Smooth muscle cell (in vitro differentiated cells): Measurements from ENCODE around the gene AFMID. TPM values are rescaled to one million over a fixed set of nuclear protein-coding genes. Genes with fewer than 3 reads are reported as not detected.

Source experiments
- DNase-seq: peaks from one replicate; lab custom pipeline; 2025; ENCODE audit not compliant: unreplicated experiment; lab: John Stamatoyannopoulos, UW
- H2AFZ ChIP-seq: fragments of 200-600 bp; sonication (generic); 2 replicates; pipeline ENCODE4 v1.6.0; 2016; ENCODE audit warnings: antibody characterized with exemption, low read depth, mild to moderate bottlenecking
- H3F3A ChIP-seq: fragments of 200-600 bp; sonication (generic); 2 replicates; pipeline ENCODE4 v1.6.0; 2017; ENCODE audit warnings: antibody characterized with exemption, low read depth
- H3K27ac ChIP-seq: fragments of 200-600 bp; sonication (generic); 2 replicates; pipeline ENCODE4 v1.5.1; 2016; ENCODE audit warnings: low read depth, mild to moderate bottlenecking
- H3K27me3 ChIP-seq: fragments of 200-600 bp; sonication (generic); 2 replicates; pipeline ENCODE4 v1.6.1; 2016; ENCODE audit warnings: low read depth, mild to moderate bottlenecking
- H3K36me3 ChIP-seq: fragments of 200-600 bp; sonication (generic); 2 replicates; pipeline ENCODE4 v1.5.1; 2016; ENCODE audit warnings: low read depth
- H3K4me1 ChIP-seq: fragments of 200-600 bp; sonication (generic); 2 replicates; pipeline ENCODE4 v1.5.1; 2016; ENCODE audit warnings: low read depth
- H3K4me2 ChIP-seq: fragments of 200-600 bp; sonication (generic); 2 replicates; pipeline ENCODE4 v1.6.0; 2016; ENCODE audit warnings: mild to moderate bottlenecking
- H3K4me3 ChIP-seq: fragments of 200-600 bp; sonication (generic); 2 replicates; pipeline ENCODE4 v1.5.1; 2016; ENCODE audit warnings: mild to moderate bottlenecking
- H3K79me2 ChIP-seq: fragments of 200-600 bp; sonication (generic); 2 replicates; pipeline ENCODE4 v1.6.0; 2016; ENCODE audit warnings: low read depth, mild to moderate bottlenecking
- H3K9ac ChIP-seq: fragments of 200-600 bp; sonication (generic); 2 replicates; pipeline ENCODE4 v1.6.0; 2016; ENCODE audit warnings: low read depth
- H3K9me3 ChIP-seq: fragments of 200-600 bp; sonication (generic); replicated peaks from 2 replicates; pipeline ENCODE4 v1.5.1; 2016; ENCODE audit warnings: low read depth
- H4K20me1 ChIP-seq: fragments of 200-600 bp; sonication (generic); 2 replicates; pipeline ENCODE4 v1.6.0; 2016; ENCODE audit warnings: low read depth
- CTCF ChIP-seq: fragments of 200-600 bp; sonication (generic); IDR thresholded peaks from 2 replicates; pipeline ENCODE4 v1.5.1; 2017; ENCODE audit warnings: borderline replicate concordance, mild to moderate bottlenecking, antibody characterized with exemption; ENCODE audit not compliant: insufficient read depth, poor library complexity, severe bottlenecking
- WGBS: methylation state at CpG from one replicate; pipeline ENCODE4 v1.1.7; 2016; ENCODE audit warnings: low lambda C conversion rate; 5-methylcytosine and 5-hydroxymethylcytosine counted together
- polyA plus RNA-seq: library from polyadenylated mRNA; unstranded; fragments of >200 nt; fragmentation: Nextera tagmentation; extraction: Ambion mirVana; gene quantifications from 2 replicates; pipeline ENCODE4 v1.2.1, GENCODE V29; 2016
- total RNA-seq: library from RNA; depleted of rRNA; stranded (reverse); fragments of >200 nt; gene quantifications from 2 replicates; pipeline ENCODE4 v1.2.3, GENCODE V29; 2014

The AFMID gene
- total and polyA plus RNA-seq, 2 experiments from 2014 or later = 10.0 to 64.9 TPM

GRCh38 chr17:78225088-78225865, 38.1 kb downstream of the AFMID start:
- no peak overlapping the region for H3K4me2 ChIP-seq
- no peaks in the 10 kb centered on the region for H3K9me3 ChIP-seq
- H3K36me3 ChIP-seq = no peaks in the 10 kb centered on the region
- H3K27ac ChIP-seq = no peak overlapping the region
- no peaks in the 10 kb centered on the region for H3K79me2 ChIP-seq
- no peaks in the 10 kb centered on the region for H3K4me1 ChIP-seq
- no peaks in the 10 kb centered on the region for H4K20me1 ChIP-seq
- no peak overlapping the region for H3K4me3 ChIP-seq
- no peak for TF ChIP-seq CTCF
- no peak overlapping the region for H3K9ac ChIP-seq
- no peak for DNase-seq
- H2AFZ ChIP-seq = no peak overlapping the region
- H3F3A ChIP-seq = no peaks in the 10 kb centered on the region
- H3K27me3 ChIP-seq = peaks cover 9% of the 10 kb centered on the region
- 95% methylated on average over 16 of the region's 16 CpGs for WGBS

GRCh38 chr17:78226055-78226758, 39.0 kb downstream of the AFMID start:
- no peak for DNase-seq
- Histone ChIP-seq H3F3A (no peaks in the 10 kb centered on the region), H3K9ac (no peak overlapping the region), H3K79me2 (no peaks in the 10 kb centered on the region), H3K4me2 (no peak overlapping the region), H4K20me1 (no peaks in the 10 kb centered on the region), H3K36me3 (no peaks in the 10 kb centered on the region), H3K4me3 (no peak overlapping the region), H2AFZ (no peak overlapping the region), H3K27ac (no peak overlapping the region), H3K9me3 (no peaks in the 10 kb centered on the region), H3K27me3 (peaks cover 18% of the 10 kb centered on the region), H3K4me1 (no peaks in the 10 kb centered on the region)
- TF ChIP-seq CTCF = no peak
- 86% methylated on average over 12 of the region's 12 CpGs for WGBS

GRCh38 chr17:78226759-78227454, 39.7 kb downstream of the AFMID start:
- no peaks in the 10 kb centered on the region for H3K9me3 ChIP-seq
- no peak overlapping the region for H3K4me2 ChIP-seq

More at GRCh38 chr17:78226759-78227454, 39.7 kb downstream of the AFMID start:
- no peak overlapping the region for H3K27ac ChIP-seq
- WGBS = 89% methylated on average over 20 of the region's 20 CpGs
- no peak for TF ChIP-seq CTCF
- peaks cover 25% of the 10 kb centered on the region for H3K27me3 ChIP-seq
- H3K36me3 ChIP-seq = no peaks in the 10 kb centered on the region
- H3K9ac ChIP-seq = no peak overlapping the region
- DNase-seq = no peak
- H3K79me2 ChIP-seq = no peaks in the 10 kb centered on the region
- no peaks in the 10 kb centered on the region for H4K20me1 ChIP-seq
- H2AFZ ChIP-seq = no peak overlapping the region
- no peak overlapping the region for H3K4me3 ChIP-seq
- H3K4me1 ChIP-seq = no peaks in the 10 kb centered on the region
- no peaks in the 10 kb centered on the region for H3F3A ChIP-seq
